GM12872 (cell line): ENCODE data around the gene FUT9.

ENCODE experiments used
- CTCF ChIP-seq: IDR thresholded peaks from 3 replicates; pipeline ENCODE4 v1.5.1; 2011; ENCODE audit warnings: low read depth, mild to moderate bottlenecking, low read length, moderate library complexity; ENCODE audit not compliant: insufficient read depth

Gene FUT9

GRCh38 chr6:96151707-96152106 lies 135.9 kb downstream of the FUT9 start:
- no peak for TF ChIP-seq CTCF

- TF ChIP-seq CTCF: no peak
Observed at GRCh38 chr6:96152114-96152708, 136.4 kb downstream of the FUT9 start.

- no peak for TF ChIP-seq CTCF
Observed at GRCh38 chr6:96153775-96154174, 138.0 kb downstream of the FUT9 start.

- TF ChIP-seq CTCF: no peak
Observed at GRCh38 chr6:96156425-96156824, 140.7 kb downstream of the FUT9 start.

GRCh38 chr6:96157018-96157565 lies 141.3 kb downstream of the FUT9 start:
- TF ChIP-seq CTCF: no peak

GRCh38 chr6:96162711-96163120 lies 146.9 kb downstream of the FUT9 start:
- TF ChIP-seq CTCF: no peak

- TF ChIP-seq CTCF: no peak
Observed at GRCh38 chr6:96164802-96165201, 149.0 kb downstream of the FUT9 start.
